SK-N-SH (cell line): ENCODE measurements around the gene CDH22. TPM values are rescaled to one million over a fixed set of nuclear protein-coding genes. Genes with fewer than 3 reads are reported as not detected.

Experiments
- CTCF ChIA-PET: fragments of 300-600, 350-600 bp; formaldehyde crosslinking; extraction: SDS; loops from one replicate; lab custom pipeline; 2021; lab: Yijun Ruan, JAX
- POLR2A ChIA-PET: fragments of 350-600 bp; sonication (Branson Sonifier 250); formaldehyde crosslinking; extraction: SDS; loops from one replicate; lab custom pipeline; 2020; ENCODE audit warnings: antibody characterized with exemption, inconsistent platforms; lab: Yijun Ruan, JAX
- DNase-seq: peaks from one replicate; pipeline ENCODE4 v3.0.0; 2012
- H2AFZ ChIP-seq: fragments of 200-600 bp; sonication (generic); 2 replicates; pipeline ENCODE4 v1.8.1; 2016; ENCODE audit warnings: antibody characterized with exemption, mild to moderate bottlenecking, low read depth
- H3F3A ChIP-seq: fragments of 200-600 bp; sonication (generic); replicated peaks from 2 replicates; pipeline ENCODE3; 2016; ENCODE audit warnings: antibody characterized with exemption, mild to moderate bottlenecking; ENCODE audit not compliant: insufficient read depth
- H3K27ac ChIP-seq, 2 experiments: fragments of 200-500 bp in 1 of 2; fragments of 200-600 bp in 1 of 2; sonication (Bioruptor generic) in 1 of 2; sonication (generic), shearing (Covaris generic) in 1 of 2; 2 replicates each; pipeline versions ENCODE4 v1.5.1 to v1.6.1; 2014 to 2016; ENCODE audit warnings: low read depth in 2 of 2, inconsistent platforms in 1 of 2, low read length in 1 of 2, mild to moderate bottlenecking in 1 of 2, mixed read lengths in 1 of 2
- H3K27me3 ChIP-seq: fragments of 200-600 bp; sonication (generic), shearing (Covaris generic); 2 replicates; pipeline ENCODE4 v1.6.1; 2016; ENCODE audit warnings: mixed run types; ENCODE audit not compliant: insufficient read depth
- H3K36me3 ChIP-seq, 2 experiments: fragments of 200-500 bp in 1 of 2; fragments of 200-600 bp in 1 of 2; sonication (Bioruptor generic) in 1 of 2; sonication (generic) in 1 of 2; replicated peaks in 1 of 2; 2 replicates each; pipeline versions ENCODE3 to v1.5.1; 2014 to 2016; ENCODE audit warnings: low read length in 1 of 2, mild to moderate bottlenecking in 1 of 2; ENCODE audit not compliant: insufficient read depth in 2 of 2, control insufficient read depth in 1 of 2
- H3K4me1 ChIP-seq, 2 experiments: fragments of 200-500 bp in 1 of 2; fragments of 200-600 bp in 1 of 2; sonication (Bioruptor generic) in 1 of 2; sonication (generic), shearing (Covaris generic) in 1 of 2; 2 replicates each; pipeline versions ENCODE4 v1.5.1 to v1.6.1; 2014 to 2016; ENCODE audit warnings: low read depth in 1 of 2, low read length in 1 of 2, mixed run types in 1 of 2; ENCODE audit not compliant: insufficient read depth in 2 of 2, control insufficient read depth in 1 of 2
- H3K4me2 ChIP-seq: fragments of 200-600 bp; sonication (generic), shearing (Covaris generic); 2 replicates; pipeline ENCODE4 v1.6.1; 2017; ENCODE audit warnings: mixed run types
- H3K4me3 ChIP-seq, 2 experiments: fragments of 200-500 bp in 1 of 2; fragments of 200-600 bp in 1 of 2; sonication (Bioruptor generic) in 1 of 2; sonication (generic), shearing (Covaris generic) in 1 of 2; 2 replicates each; pipeline versions ENCODE4 v1.5.1 to v1.8.1; 2014 to 2016; ENCODE audit warnings: low read depth in 2 of 2, inconsistent platforms in 1 of 2, low read length in 1 of 2, mild to moderate bottlenecking in 1 of 2, mixed read lengths in 1 of 2, moderate library complexity in 1 of 2
- H3K79me2 ChIP-seq: fragments of 200-600 bp; sonication (generic); 2 replicates; pipeline ENCODE4 v1.8.1; 2017; ENCODE audit warnings: mild to moderate bottlenecking; ENCODE audit not compliant: insufficient read depth
- H3K9ac ChIP-seq: fragments of 200-600 bp; sonication (generic); 2 replicates; pipeline ENCODE4 v1.6.1; 2017; ENCODE audit warnings: mixed run types
- H3K9me2 ChIP-seq: fragments of 200-600 bp; sonication (generic); 2 replicates; pipeline ENCODE4 v1.6.1; 2017; ENCODE audit warnings: mixed run types
- H3K9me3 ChIP-seq: fragments of 200-600 bp; sonication (generic); 2 replicates; pipeline ENCODE4 v1.6.1; 2017; ENCODE audit warnings: mixed run types, mild to moderate bottlenecking, moderate library complexity
- H4K20me1 ChIP-seq: fragments of 200-600 bp; sonication (generic); 2 replicates; pipeline ENCODE4 v1.6.1; 2017; ENCODE audit warnings: mild to moderate bottlenecking, mixed run types; ENCODE audit not compliant: insufficient read depth
- CHD2 ChIP-seq: fragments of 150-350 bp; IDR thresholded peaks from 2 replicates; pipeline ENCODE4 v1.6.1; 2018; ENCODE audit warnings: low read length; ENCODE audit not compliant: partially characterized antibody
- MXI1 ChIP-seq: IDR thresholded peaks from 2 replicates; pipeline ENCODE4 v1.6.1; 2012; ENCODE audit warnings: mild to moderate bottlenecking, low read depth, low read length, improper control_type of control experiment
- NFIC ChIP-seq: IDR thresholded peaks from 2 replicates; pipeline ENCODE4 v1.4.0; 2012; ENCODE audit warnings: borderline replicate concordance
- POLR2AphosphoS5 ChIP-seq: IDR thresholded peaks from 2 replicates; pipeline ENCODE4 v1.6.1; 2012; ENCODE audit warnings: low read depth, low read length
- RAD21 ChIP-seq: IDR thresholded peaks from 2 replicates; pipeline ENCODE4 v1.6.1; 2012; ENCODE audit warnings: mild to moderate bottlenecking, low read length
- RFX5 ChIP-seq: IDR thresholded peaks from 2 replicates; pipeline ENCODE4 v1.6.1; 2012; ENCODE audit warnings: mild to moderate bottlenecking, improper control_type of control experiment, low read length
- TEAD4 ChIP-seq: IDR thresholded peaks from 2 replicates; pipeline ENCODE4 v1.4.0; 2012; ENCODE audit warnings: mild to moderate bottlenecking, borderline replicate concordance; ENCODE audit not compliant: insufficient read depth
- WGBS: methylation state at CpG from one replicate; pipeline ENCODE4 v1.1.6; 2017; ENCODE audit warnings: low lambda C conversion rate; 5-methylcytosine and 5-hydroxymethylcytosine counted together
- polyA plus RNA-seq, 3 experiments: library from polyadenylated mRNA; depleted of rRNA; stranded (reverse); fragments of >200 nt; gene quantifications; 2 replicates each; pipeline ENCODE4 v1.2.3, GENCODE V29; 2012
- TF ChIP-seq, protein P1 (sequence below): IDR thresholded peaks from 2 replicates; pipeline ENCODE4; 2012
- TF ChIP-seq, protein P2 (sequence below): IDR thresholded peaks from 2 replicates; pipeline ENCODE4 v1.4.0; 2012; ENCODE audit warnings: low read depth, borderline replicate concordance
- TF ChIP-seq, protein P3 (sequence below): fragments of 150-350 bp; IDR thresholded peaks from 2 replicates; pipeline ENCODE4 v1.6.1; 2017; ENCODE audit warnings: antibody characterized with exemption, low read length, low read depth, borderline replicate concordance

CDH22 gene
- polyA plus RNA-seq, 1 of the 3 experiments (the other 2 are of a cell fraction): not detected

DNA sequence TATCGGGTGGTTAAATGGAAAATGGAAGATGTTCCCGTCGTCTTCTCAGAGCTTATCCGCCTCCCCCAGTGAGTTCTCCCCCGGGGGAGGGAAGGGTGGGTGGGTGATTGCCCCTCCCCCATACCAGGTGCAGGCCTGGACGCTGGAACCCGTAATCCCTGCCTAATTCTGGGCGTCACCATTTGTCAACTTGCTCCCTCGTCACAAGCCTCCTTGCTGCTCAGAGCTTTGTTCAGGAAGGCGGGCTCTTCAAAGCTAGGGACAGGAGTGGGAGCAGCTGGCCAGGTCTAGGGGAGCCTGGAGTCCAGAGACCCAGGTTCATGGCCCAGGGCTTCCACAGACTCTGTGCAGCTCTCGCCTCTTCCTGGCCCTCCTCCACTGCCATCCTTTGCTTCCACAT is 25.6 kb downstream of the CDH22 start:
- no peak for DNase-seq
- H2AFZ ChIP-seq: no peak overlapping the region
- WGBS: 50% methylated on average over 10 of the region's 11 CpGs
- ChIA-PET POLR2A (no interaction called here), CTCF (interaction anchor here (1.0 to 1.7 kb wide), 9 partner anchors 11 to 155 kb away, joined by 3 to 7 read pairs (median 4); partner anchors contain the start of gene CDH22)
- no peak overlapping the region for H3K9ac ChIP-seq
- H3K79me2 ChIP-seq: no peaks in the 10 kb centered on the region
- H3K27ac ChIP-seq: no peak overlapping the region
- no peaks in the 10 kb centered on the region for H3K36me3 ChIP-seq
- no peaks in the 10 kb centered on the region for H3K9me3 ChIP-seq
- H3K27me3 ChIP-seq: no peaks in the 10 kb centered on the region
- H3K4me1 ChIP-seq: no peaks in the 10 kb centered on the region; a peak in 1 of 4 replicates
- no peaks in the 10 kb centered on the region for H3F3A ChIP-seq
- TF ChIP-seq, protein P1, sequence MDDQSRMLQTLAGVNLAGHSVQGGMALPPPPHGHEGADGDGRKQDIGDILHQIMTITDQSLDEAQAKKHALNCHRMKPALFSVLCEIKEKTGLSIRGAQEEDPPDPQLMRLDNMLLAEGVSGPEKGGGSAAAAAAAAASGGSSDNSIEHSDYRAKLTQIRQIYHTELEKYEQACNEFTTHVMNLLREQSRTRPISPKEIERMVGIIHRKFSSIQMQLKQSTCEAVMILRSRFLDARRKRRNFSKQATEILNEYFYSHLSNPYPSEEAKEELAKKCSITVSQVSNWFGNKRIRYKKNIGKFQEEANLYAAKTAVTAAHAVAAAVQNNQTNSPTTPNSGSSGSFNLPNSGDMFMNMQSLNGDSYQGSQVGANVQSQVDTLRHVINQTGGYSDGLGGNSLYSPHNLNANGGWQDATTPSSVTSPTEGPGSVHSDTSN: no peak
- TF ChIP-seq MXI1 (no peak), CHD2 (no peak), RAD21 (no peak), RFX5 (no peak), NFIC (no peak), TEAD4 (no peak)
- TF ChIP-seq, protein P2, sequence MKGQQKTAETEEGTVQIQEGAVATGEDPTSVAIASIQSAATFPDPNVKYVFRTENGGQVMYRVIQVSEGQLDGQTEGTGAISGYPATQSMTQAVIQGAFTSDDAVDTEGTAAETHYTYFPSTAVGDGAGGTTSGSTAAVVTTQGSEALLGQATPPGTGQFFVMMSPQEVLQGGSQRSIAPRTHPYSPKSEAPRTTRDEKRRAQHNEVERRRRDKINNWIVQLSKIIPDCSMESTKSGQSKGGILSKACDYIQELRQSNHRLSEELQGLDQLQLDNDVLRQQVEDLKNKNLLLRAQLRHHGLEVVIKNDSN: no peak
- no peak overlapping the region for H3K4me3 ChIP-seq
- no peaks in the 10 kb centered on the region for H3K9me2 ChIP-seq
- H4K20me1 ChIP-seq: no peaks in the 10 kb centered on the region
- no peak overlapping the region for H3K4me2 ChIP-seq

DNA sequence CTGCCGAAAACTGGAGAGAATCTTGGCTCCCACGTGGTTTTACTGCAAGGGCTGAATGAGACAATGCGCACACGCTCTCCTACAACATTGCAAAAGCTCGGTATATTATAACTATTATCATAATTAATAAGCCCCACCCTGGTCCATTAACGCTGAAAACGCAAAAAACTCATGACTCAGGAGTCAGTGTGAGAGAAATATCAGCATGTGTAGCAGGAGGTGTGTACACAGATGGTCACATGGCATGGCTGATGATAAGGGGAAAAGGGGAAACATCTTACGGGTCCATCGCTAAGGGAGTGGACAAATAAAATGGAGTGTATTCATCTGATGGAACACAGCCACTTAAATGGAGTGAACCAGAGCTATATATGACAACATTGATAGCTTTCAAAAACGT is 29.2 kb downstream of the CDH22 start:
- Histone ChIP-seq H3K4me2 (no peak overlapping the region), H2AFZ (no peak overlapping the region), H3K36me3 (no peaks in the 10 kb centered on the region), H3F3A (no peaks in the 10 kb centered on the region), H3K27me3 (no peaks in the 10 kb centered on the region), H3K4me3 (no peak overlapping the region), H3K4me1 (no peaks in the 10 kb centered on the region; a peak in 1 of 4 replicates), H3K9me2 (no peaks in the 10 kb centered on the region), H4K20me1 (no peaks in the 10 kb centered on the region), H3K9me3 (no peaks in the 10 kb centered on the region), H3K9ac (no peak overlapping the region), H3K27ac (no peak overlapping the region), H3K79me2 (no peaks in the 10 kb centered on the region)
- TF ChIP-seq POLR2AphosphoS5: no peak
- TF ChIP-seq, protein P3, sequence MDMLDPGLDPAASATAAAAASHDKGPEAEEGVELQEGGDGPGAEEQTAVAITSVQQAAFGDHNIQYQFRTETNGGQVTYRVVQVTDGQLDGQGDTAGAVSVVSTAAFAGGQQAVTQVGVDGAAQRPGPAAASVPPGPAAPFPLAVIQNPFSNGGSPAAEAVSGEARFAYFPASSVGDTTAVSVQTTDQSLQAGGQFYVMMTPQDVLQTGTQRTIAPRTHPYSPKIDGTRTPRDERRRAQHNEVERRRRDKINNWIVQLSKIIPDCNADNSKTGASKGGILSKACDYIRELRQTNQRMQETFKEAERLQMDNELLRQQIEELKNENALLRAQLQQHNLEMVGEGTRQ: no peak
- TF ChIP-seq, protein P1: no peak
- ChIA-PET POLR2A (no interaction called here), CTCF (interaction anchor here (0.6 to 1.7 kb wide), 4 partner anchors 11 to 95 kb away, joined by 3 to 5 read pairs (median 4); no protein-coding TSS in a partner anchor)
- 43% methylated on average over 10 of the region's 10 CpGs for WGBS
- DNase-seq: no peak
